Measurements from ENCODE around the gene PRR20D.

DNA sequence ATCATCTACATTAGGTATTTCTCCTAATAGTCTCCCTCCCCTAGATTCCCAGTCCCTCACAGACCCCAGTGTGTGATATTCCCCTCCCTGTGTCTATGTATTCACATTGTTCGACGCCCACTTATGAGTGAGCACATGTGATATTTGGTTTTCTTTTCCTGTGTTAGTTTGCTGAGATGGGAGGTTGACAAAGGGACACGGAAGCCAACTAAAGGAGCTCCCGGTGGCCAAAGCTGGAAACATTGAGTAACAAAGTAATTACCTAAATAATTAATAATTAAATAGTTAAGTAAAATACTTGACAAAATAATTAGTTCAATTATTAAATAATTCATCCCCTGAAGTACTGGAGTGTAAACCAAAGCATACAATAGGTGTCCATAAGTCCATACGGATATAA lies 21.4 kb upstream of the PRR20D start:
- TF ChIP-seq, protein P1, sequence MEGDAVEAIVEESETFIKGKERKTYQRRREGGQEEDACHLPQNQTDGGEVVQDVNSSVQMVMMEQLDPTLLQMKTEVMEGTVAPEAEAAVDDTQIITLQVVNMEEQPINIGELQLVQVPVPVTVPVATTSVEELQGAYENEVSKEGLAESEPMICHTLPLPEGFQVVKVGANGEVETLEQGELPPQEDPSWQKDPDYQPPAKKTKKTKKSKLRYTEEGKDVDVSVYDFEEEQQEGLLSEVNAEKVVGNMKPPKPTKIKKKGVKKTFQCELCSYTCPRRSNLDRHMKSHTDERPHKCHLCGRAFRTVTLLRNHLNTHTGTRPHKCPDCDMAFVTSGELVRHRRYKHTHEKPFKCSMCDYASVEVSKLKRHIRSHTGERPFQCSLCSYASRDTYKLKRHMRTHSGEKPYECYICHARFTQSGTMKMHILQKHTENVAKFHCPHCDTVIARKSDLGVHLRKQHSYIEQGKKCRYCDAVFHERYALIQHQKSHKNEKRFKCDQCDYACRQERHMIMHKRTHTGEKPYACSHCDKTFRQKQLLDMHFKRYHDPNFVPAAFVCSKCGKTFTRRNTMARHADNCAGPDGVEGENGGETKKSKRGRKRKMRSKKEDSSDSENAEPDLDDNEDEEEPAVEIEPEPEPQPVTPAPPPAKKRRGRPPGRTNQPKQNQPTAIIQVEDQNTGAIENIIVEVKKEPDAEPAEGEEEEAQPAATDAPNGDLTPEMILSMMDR (IDR thresholded peaks at IDR 0.05) = no peak
- no peak for TF ChIP-seq POLR2A (IDR thresholded peaks at IDR 0.05)
- no peak for TF ChIP-seq EP300 (IDR thresholded peaks at IDR 0.05)
- no peak for TF ChIP-seq POLR2AphosphoS5 (IDR thresholded peaks at IDR 0.05)
